Choroid plexus epithelial cell (primary cell): ENCODE data around the gene ASXL2.

ENCODE experiments used
- DNase-seq: peaks from one replicate; pipeline ENCODE4 v3.0.0-alpha.2; 2010; ENCODE audit warnings: low read depth
- H3K4me3 ChIP-seq: 2 replicates; pipeline ENCODE4 v1.5.1; 2011; ENCODE audit warnings: low read depth, mild to moderate bottlenecking, control low read depth, low read length, moderate library complexity
- TF ChIP-seq, protein P1 (sequence below): conservative IDR thresholded peaks from 2 replicates; pipeline ENCODE4 v1.5.1; 2011; ENCODE audit warnings: low read depth, mild to moderate bottlenecking, control low read depth, inconsistent platforms, low read length, moderate library complexity

ASXL2 gene

GRCh38 chr2:25895018-25895417, 16.7 kb upstream of the ASXL2 start:
- no peak for DNase-seq
- TF ChIP-seq, protein P1, sequence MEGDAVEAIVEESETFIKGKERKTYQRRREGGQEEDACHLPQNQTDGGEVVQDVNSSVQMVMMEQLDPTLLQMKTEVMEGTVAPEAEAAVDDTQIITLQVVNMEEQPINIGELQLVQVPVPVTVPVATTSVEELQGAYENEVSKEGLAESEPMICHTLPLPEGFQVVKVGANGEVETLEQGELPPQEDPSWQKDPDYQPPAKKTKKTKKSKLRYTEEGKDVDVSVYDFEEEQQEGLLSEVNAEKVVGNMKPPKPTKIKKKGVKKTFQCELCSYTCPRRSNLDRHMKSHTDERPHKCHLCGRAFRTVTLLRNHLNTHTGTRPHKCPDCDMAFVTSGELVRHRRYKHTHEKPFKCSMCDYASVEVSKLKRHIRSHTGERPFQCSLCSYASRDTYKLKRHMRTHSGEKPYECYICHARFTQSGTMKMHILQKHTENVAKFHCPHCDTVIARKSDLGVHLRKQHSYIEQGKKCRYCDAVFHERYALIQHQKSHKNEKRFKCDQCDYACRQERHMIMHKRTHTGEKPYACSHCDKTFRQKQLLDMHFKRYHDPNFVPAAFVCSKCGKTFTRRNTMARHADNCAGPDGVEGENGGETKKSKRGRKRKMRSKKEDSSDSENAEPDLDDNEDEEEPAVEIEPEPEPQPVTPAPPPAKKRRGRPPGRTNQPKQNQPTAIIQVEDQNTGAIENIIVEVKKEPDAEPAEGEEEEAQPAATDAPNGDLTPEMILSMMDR = no peak
- no peak overlapping the region for H3K4me3 ChIP-seq

- no peak overlapping the region for H3K4me3 ChIP-seq
- TF ChIP-seq, protein P1 = no peak
- DNase-seq = peak; percentile 85
These were observed 16.0 kb upstream of the ASXL2 start for GRCh38 chr2:25894135-25894830.

DNA sequence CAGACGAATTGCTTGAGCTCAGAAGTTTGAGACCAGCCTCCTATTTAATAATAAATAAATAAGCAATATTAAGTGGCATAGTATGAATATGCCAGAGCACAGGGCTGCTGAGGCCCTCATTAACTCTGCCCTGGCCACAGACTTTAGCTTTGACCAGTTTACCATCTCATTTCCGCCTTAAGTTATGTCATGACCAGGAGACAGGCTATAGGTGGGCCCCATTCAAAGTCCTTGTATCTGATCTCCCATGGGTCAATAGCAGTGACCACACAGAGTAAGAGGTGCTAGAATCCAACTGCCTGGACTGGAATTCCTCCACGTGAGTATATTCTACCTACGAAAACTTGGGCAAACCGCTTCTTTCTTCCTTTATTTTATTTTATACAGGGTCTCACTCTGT, 13.4 kb upstream of the ASXL2 start:
- TF ChIP-seq, protein P1 = no peak
- no peak overlapping the region for H3K4me3 ChIP-seq
- no peak for DNase-seq

- TF ChIP-seq, protein P1 = no peak
- no peak overlapping the region for H3K4me3 ChIP-seq
- no peak for DNase-seq
These were observed 9.4 kb upstream of the ASXL2 start for GRCh38 chr2:25887624-25888242.

DNA sequence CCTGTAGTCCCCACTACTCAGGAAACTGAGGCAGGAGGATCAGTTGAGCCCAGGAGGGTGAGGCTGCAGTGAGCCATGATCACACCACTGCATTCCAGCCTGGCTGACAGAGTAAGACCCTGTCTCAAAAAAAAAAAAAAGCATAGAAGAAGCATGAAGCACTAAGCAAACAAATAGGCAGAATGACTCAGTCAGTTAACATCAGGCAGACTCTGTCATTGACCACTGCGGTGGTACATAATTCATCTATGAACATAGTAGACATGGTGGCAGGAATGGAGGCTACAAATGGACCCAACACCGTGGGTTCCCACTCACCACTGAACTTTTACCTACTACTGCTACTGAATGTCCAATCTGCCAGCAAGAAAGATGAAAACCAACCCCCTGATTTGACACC, 7.6 kb upstream of the ASXL2 start:
- DNase-seq = peak; percentile 80
- H3K4me3 ChIP-seq = no peak overlapping the region
- TF ChIP-seq, protein P1 = no peak

DNA sequence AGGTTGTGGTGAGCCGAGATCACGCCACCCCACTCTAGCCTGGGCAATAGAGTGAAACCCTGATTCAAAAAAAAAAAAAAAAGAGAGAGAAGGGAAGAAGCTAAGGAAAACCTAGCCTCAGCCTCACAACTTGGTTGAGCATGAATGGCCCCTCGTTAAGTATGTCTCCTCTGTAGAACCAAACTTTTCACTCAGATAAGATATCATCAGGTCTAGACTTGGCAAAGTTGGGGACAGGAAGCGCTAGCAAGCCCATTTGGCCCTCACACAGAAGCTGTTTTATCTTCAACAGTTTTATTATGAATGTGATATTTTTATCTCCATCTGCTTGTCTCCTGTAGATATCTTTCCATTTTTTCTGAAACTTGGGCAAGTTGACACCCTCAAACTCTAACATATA, 3.5 kb upstream of the ASXL2 start:
- no peak overlapping the region for H3K4me3 ChIP-seq
- TF ChIP-seq, protein P1 = no peak
- DNase-seq = no peak
